GM19240 (cell line): ENCODE measurements around the gene KRTAP5-6.

ENCODE experiments used
- DNase-seq: peaks from one replicate; pipeline ENCODE4 v3.0.0; 2011; ENCODE audit warnings: low spot score; ENCODE audit not compliant: insufficient read length

Gene KRTAP5-6

DNA sequence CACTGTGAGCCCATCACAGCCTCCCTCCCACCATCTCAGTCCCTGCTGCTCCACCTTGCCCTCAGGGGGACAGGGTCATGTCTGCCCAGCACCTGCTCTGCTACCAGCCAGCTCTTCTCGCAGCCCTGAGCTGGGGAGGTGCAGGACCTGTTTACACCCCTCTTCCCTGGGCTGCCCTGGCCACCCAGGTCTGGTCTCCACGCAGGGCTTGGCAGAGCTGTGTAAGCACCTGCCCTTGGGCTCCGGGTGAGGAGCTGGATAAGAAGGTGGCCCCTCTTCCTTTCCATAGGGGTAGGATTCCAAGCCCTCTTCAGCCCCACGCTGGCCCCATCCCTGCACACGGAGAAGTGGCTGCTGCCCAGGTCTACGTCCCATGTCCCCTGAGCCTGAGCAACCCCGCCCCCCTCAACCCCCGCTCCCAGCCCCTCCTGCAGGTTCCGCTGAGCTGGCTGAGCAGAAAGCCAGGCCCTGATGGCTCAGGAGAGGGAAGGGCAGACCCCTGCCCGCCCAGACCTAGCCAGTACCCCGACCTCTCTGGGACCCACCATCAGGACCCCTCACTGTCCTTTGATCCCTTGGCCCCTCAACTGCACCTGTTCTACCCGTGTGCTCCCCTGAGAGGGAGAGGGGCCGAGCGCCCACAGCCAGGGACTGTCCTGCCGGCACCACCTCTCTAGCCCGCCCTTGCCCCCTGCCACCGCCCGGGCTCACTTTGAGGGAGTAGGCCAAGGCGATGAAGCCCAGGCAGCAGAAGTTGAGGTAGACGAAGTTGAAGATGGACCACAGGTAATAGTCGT lies 50.2 kb downstream of the KRTAP5-6 start:
- no peak for DNase-seq
